Esophagus muscularis mucosa (tissue), 4 donors: Measurements from ENCODE around the gene CD69.

Experiments
- EP300 ChIP-seq: sonication (generic); formaldehyde crosslinking; IDR thresholded peaks from one replicate; pipeline ENCODE4 v1.6.1; 2017; ENCODE audit warnings: antibody characterized with exemption
- POLR2A ChIP-seq: fragments of 450-650 bp; IDR thresholded peaks from one replicate; pipeline ENCODE4 v1.6.1; 2017; ENCODE audit warnings: antibody characterized with exemption, moderate library complexity, mild to moderate bottlenecking, low read depth
- POLR2AphosphoS5 ChIP-seq, 2 donors: sonication (generic); formaldehyde crosslinking; IDR thresholded peaks; one replicate each; pipeline ENCODE4 v1.6.1; 2017; ENCODE audit warnings: antibody characterized with exemption in 2 of 2
- TF ChIP-seq, protein P1 (sequence below), 3 experiments: fragments of 200-600 bp in 2 of 3; fragments of 450-650 bp in 1 of 3; sonication (generic) in 2 of 3; IDR thresholded peaks; one replicate each; pipeline ENCODE4 v1.5.1; 2017 to 2019; ENCODE audit warnings: antibody characterized with exemption in 3 of 3, mild to moderate bottlenecking in 2 of 3, moderate library complexity in 1 of 3

DNA sequence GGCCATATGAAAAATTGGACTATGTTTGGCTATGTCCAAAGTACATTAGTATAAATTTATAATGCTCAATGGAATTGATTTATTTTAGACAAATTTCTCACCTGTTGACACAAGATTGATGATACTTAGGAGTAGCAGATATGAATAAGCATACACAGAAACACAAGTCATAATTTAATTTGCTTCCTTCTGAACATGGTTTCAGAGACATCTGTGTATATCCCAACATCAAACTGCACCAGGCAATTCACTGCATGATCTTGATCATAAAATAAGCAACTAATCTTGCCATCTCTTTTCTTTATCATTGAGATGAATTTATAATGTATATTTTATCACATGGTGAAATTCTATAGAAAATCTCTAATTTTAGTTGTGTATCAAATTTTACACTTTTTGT is 31.6 kb downstream of the CD69 start:
- TF ChIP-seq, protein P1, sequence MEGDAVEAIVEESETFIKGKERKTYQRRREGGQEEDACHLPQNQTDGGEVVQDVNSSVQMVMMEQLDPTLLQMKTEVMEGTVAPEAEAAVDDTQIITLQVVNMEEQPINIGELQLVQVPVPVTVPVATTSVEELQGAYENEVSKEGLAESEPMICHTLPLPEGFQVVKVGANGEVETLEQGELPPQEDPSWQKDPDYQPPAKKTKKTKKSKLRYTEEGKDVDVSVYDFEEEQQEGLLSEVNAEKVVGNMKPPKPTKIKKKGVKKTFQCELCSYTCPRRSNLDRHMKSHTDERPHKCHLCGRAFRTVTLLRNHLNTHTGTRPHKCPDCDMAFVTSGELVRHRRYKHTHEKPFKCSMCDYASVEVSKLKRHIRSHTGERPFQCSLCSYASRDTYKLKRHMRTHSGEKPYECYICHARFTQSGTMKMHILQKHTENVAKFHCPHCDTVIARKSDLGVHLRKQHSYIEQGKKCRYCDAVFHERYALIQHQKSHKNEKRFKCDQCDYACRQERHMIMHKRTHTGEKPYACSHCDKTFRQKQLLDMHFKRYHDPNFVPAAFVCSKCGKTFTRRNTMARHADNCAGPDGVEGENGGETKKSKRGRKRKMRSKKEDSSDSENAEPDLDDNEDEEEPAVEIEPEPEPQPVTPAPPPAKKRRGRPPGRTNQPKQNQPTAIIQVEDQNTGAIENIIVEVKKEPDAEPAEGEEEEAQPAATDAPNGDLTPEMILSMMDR (IDR thresholded peaks at IDR 0.05) = no peak
- no peak for TF ChIP-seq POLR2AphosphoS5 (IDR thresholded peaks at IDR 0.05)
- no peak for TF ChIP-seq POLR2A
- no peak for TF ChIP-seq EP300
